Trophoblast cell (in vitro differentiated cells and primary cell): ENCODE results near the gene COL11A2.

Experiments used
- DNase-seq, 2 donors: peaks; one replicate each; pipeline ENCODE4 v3.0.0-alpha.2; 2016
- H2AFZ ChIP-seq: 2 replicates; pipeline ENCODE4 v1.6.1; 2013; ENCODE audit warnings: low read length, moderate library complexity, mild to moderate bottlenecking; ENCODE audit not compliant: insufficient read depth, poor library complexity
- H2AK5ac ChIP-seq: 2 replicates; pipeline ENCODE4 v1.6.1; 2013; ENCODE audit warnings: mild to moderate bottlenecking, low read length
- H2BK120ac ChIP-seq: 2 replicates; pipeline ENCODE4 v1.6.1; 2013; ENCODE audit warnings: low read length, mild to moderate bottlenecking, moderate library complexity; ENCODE audit not compliant: insufficient read depth, poor library complexity
- H2BK12ac ChIP-seq: 2 replicates; pipeline ENCODE4 v1.6.1; 2013; ENCODE audit warnings: mild to moderate bottlenecking, low read length, moderate library complexity
- H2BK5ac ChIP-seq: 2 replicates; pipeline ENCODE4 v1.6.1; 2013; ENCODE audit warnings: low read length, low read depth, moderate library complexity, mild to moderate bottlenecking; ENCODE audit not compliant: poor library complexity
- H3K14ac ChIP-seq: 2 replicates; pipeline ENCODE4 v1.6.1; 2013; ENCODE audit warnings: mild to moderate bottlenecking, low read length
- H3K18ac ChIP-seq: 2 replicates; pipeline ENCODE4 v1.6.1; 2013; ENCODE audit warnings: mild to moderate bottlenecking, low read length
- H3K23ac ChIP-seq: 2 replicates; pipeline ENCODE4 v1.6.1; 2013; ENCODE audit warnings: low read length
- H3K27ac ChIP-seq: 2 replicates; pipeline ENCODE4 v1.5.1; 2013; ENCODE audit warnings: low read depth, mild to moderate bottlenecking, inconsistent platforms, low read length, moderate library complexity
- H3K27me3 ChIP-seq: 2 replicates; pipeline ENCODE4 v1.6.1; 2013; ENCODE audit warnings: inconsistent platforms, mild to moderate bottlenecking, low read length, moderate library complexity; ENCODE audit not compliant: insufficient read depth
- H3K36me3 ChIP-seq, 2 experiments: 1 replicate in 1 of 2; 2 replicates in 1 of 2; pipeline ENCODE4 v1.6.1; 2013; ENCODE audit warnings: low read length in 2 of 2, mild to moderate bottlenecking in 2 of 2, moderate library complexity in 1 of 2; ENCODE audit not compliant: insufficient read depth in 2 of 2, control insufficient read depth in 1 of 2
- H3K4ac ChIP-seq: 2 replicates; pipeline ENCODE4 v1.6.1; 2013; ENCODE audit warnings: low read depth, mild to moderate bottlenecking, low read length, moderate library complexity
- H3K4me1 ChIP-seq, 2 experiments: 1 replicate in 1 of 2; 2 replicates in 1 of 2; pipeline ENCODE4 v1.6.1; 2013; ENCODE audit warnings: low read length in 2 of 2, mild to moderate bottlenecking in 2 of 2, moderate library complexity in 1 of 2; ENCODE audit not compliant: insufficient read depth in 2 of 2, control insufficient read depth in 1 of 2
- H3K4me2 ChIP-seq: 2 replicates; pipeline ENCODE4 v1.6.1; 2013; ENCODE audit warnings: inconsistent platforms, mild to moderate bottlenecking, low read length, moderate library complexity
- H3K4me3 ChIP-seq: 2 replicates; pipeline ENCODE4 v1.5.1; 2013; ENCODE audit warnings: mild to moderate bottlenecking, low read depth, low read length, inconsistent platforms
- H3K79me1 ChIP-seq: one replicate; pipeline ENCODE4 v1.6.1; 2013; ENCODE audit warnings: low read length
- H3K79me2 ChIP-seq: 2 replicates; pipeline ENCODE4 v1.6.1; 2013; ENCODE audit warnings: low read length, mild to moderate bottlenecking; ENCODE audit not compliant: control insufficient read depth, insufficient read depth, poor library complexity
- H3K9ac ChIP-seq: 2 replicates; pipeline ENCODE4 v1.6.1; 2013; ENCODE audit warnings: mild to moderate bottlenecking, low read length
- H3K9me3 ChIP-seq: 2 replicates; pipeline ENCODE4 v1.6.1; 2013; ENCODE audit warnings: low read depth, mild to moderate bottlenecking, control low read depth, inconsistent platforms, low read length; ENCODE audit not compliant: insufficient read depth
- H4K12ac ChIP-seq: 2 replicates; pipeline ENCODE4 v1.6.1; 2013; ENCODE audit warnings: low read depth, mild to moderate bottlenecking, low read length, moderate library complexity
- H4K8ac ChIP-seq: 2 replicates; pipeline ENCODE4 v1.6.1; 2013; ENCODE audit warnings: low read depth, mild to moderate bottlenecking, low read length, moderate library complexity
- H4K91ac ChIP-seq: one replicate; pipeline ENCODE4 v1.6.1; 2013; ENCODE audit warnings: low read depth, mild to moderate bottlenecking, low read length, moderate library complexity
- WGBS: extraction: QIAGEN DNeasy Blood & Tissue Kit; methylation state at CpG from one replicate; pipeline ENCODE4 v1.1.7; 2013; ENCODE audit warnings: missing lambda C conversion rate; ENCODE audit not compliant: insufficient read length, insufficient coverage; ENCODE audit errors: extremely low coverage; 5-methylcytosine and 5-hydroxymethylcytosine counted together

COL11A2 gene

DNA sequence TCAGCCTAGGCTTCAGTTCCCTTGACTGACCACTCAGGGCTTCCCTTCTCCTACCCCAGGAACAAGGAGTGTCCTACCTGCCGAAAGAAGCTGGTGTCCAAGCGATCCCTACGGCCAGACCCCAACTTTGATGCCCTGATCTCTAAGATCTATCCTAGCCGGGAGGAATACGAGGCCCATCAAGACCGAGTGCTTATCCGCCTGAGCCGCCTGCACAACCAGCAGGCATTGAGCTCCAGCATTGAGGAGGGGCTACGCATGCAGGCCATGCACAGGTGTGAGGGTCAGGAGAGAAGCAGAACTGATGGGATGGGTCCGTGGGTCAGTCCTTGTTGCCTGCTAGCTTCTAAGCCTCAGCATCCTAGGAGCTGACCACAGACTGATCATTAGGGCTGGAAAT lies 17.6 kb upstream of the COL11A2 start:
- Histone ChIP-seq H2BK12ac (no peak overlapping the region), H3K4ac (no peak overlapping the region), H2BK120ac (no peak overlapping the region), H4K8ac (no peak overlapping the region), H3K4me3 (no peak overlapping the region), H2BK5ac (no peak overlapping the region), H4K12ac (no peak overlapping the region), H3K36me3 (peaks cover 11 to 15% of the 10 kb centered on the region in 2 experiments), H3K9me3 (peaks cover 7% of the 10 kb centered on the region), H3K79me2 (peaks cover 7% of the 10 kb centered on the region), H3K79me1 (peaks cover 12% of the 10 kb centered on the region), H2AFZ (no peak overlapping the region), H3K9ac (no peak overlapping the region), H3K27me3 (peaks cover 14% of the 10 kb centered on the region), H3K18ac (no peak overlapping the region), H3K27ac (no peak overlapping the region), H3K14ac (no peak overlapping the region), H2AK5ac (no peak overlapping the region), H3K23ac (no peak overlapping the region), H4K91ac (no peak overlapping the region), H3K4me2 (no peak overlapping the region), H3K4me1 (peaks cover 15 to 28% of the 10 kb centered on the region in 2 experiments)
- no CpG with 5 or more reads among the region's 10 CpGs for WGBS
- DNase-seq, result no peak

- H3K4me3 ChIP-seq, result peak within 1 kb of the TSS; percentile 87
- WGBS, result no CpG with 5 or more reads among the region's 86 CpGs
Measured at GRCh38 chr6:33208091-33208967, 16.1 kb upstream of the COL11A2 start, which contains the start of gene RING1. RING1 (plus strand) TSS chr6:33208500; CDS start chr6:33208823, 323 bp downstream.

GRCh38 chr6:33207552-33208090 lies 15.4 kb upstream of the COL11A2 start:
- H2BK120ac ChIP-seq, result peak overlapping the region; percentile 84
- WGBS, result no CpG with 5 or more reads among the region's 29 CpGs
- peaks cover 15% of the 10 kb centered on the region for H3K79me1 ChIP-seq
- peak overlapping the region; percentile 93 for H4K91ac ChIP-seq
- H3K18ac ChIP-seq, result peak overlapping the region; percentile 43
- H3K79me2 ChIP-seq, result peaks cover 10% of the 10 kb centered on the region
- H3K23ac ChIP-seq, result no peak overlapping the region
- peak overlapping the region; percentile 87 for H2BK5ac ChIP-seq
- peak overlapping the region; percentile 95 for H2AFZ ChIP-seq
- peak overlapping the region; percentile 97 for H3K4me2 ChIP-seq
- H3K27me3 ChIP-seq, result no peaks in the 10 kb centered on the region
- H3K9ac ChIP-seq, result peak overlapping the region; percentile 90
- H3K14ac ChIP-seq, result peak overlapping the region; percentile 84
- H3K4me1 ChIP-seq, result peaks cover 11 to 26% of the 10 kb centered on the region in 2 experiments
- peak overlapping the region; percentile 3 for H2AK5ac ChIP-seq
- peak in 1 of 2 donors; percentile 44 for DNase-seq
- H3K9me3 ChIP-seq, result peaks cover 7% of the 10 kb centered on the region
- H4K8ac ChIP-seq, result peak overlapping the region; percentile 86
- H3K27ac ChIP-seq, result peak overlapping the region; percentile 67
- H4K12ac ChIP-seq, result peak overlapping the region; percentile 90
- no peak overlapping the region for H2BK12ac ChIP-seq
- H3K36me3 ChIP-seq, result peaks cover 23 to 30% of the 10 kb centered on the region in 2 experiments
- H3K4me3 ChIP-seq, result peak overlapping the region; percentile 87
- peak overlapping the region; percentile 71 for H3K4ac ChIP-seq

More at GRCh38 chr6:33208091-33208967, 16.1 kb upstream of the COL11A2 start, which contains the start of gene RING1:
- peak within 1 kb of the TSS; percentile 86 for H4K8ac ChIP-seq
- H3K4me1 ChIP-seq, result peaks cover 11 to 31% of the 10 kb centered on the region in 2 experiments
- peak within 1 kb of the TSS; percentile 75 for H3K18ac ChIP-seq
- peak within 1 kb of the TSS; percentile 95 for H2AFZ ChIP-seq
- no peak within 1 kb of the TSS for H2BK12ac ChIP-seq
- peaks cover 19 to 23% of the 10 kb centered on the region in 2 experiments for H3K36me3 ChIP-seq
- H2BK120ac ChIP-seq, result peak within 1 kb of the TSS; percentile 84
- H3K27me3 ChIP-seq, result peaks cover 2% of the 10 kb centered on the region
- DNase-seq, result peak; percentile 69 to 78
- peaks cover 15% of the 10 kb centered on the region for H3K79me1 ChIP-seq
- peak within 1 kb of the TSS; percentile 38 for H2AK5ac ChIP-seq
- peak within 1 kb of the TSS; percentile 97 for H3K4me2 ChIP-seq
- peak within 1 kb of the TSS; percentile 71 for H3K4ac ChIP-seq
- peak within 1 kb of the TSS; percentile 90 for H3K9ac ChIP-seq
- peaks cover 10% of the 10 kb centered on the region for H3K79me2 ChIP-seq
- peak within 1 kb of the TSS; percentile 87 for H2BK5ac ChIP-seq
- peak within 1 kb of the TSS; percentile 90 for H4K12ac ChIP-seq
- no peak within 1 kb of the TSS for H3K23ac ChIP-seq
- H3K27ac ChIP-seq, result peak within 1 kb of the TSS; percentile 67
- H3K9me3 ChIP-seq, result peaks cover 7% of the 10 kb centered on the region
- peak within 1 kb of the TSS; percentile 93 for H4K91ac ChIP-seq
- peak within 1 kb of the TSS; percentile 84 for H3K14ac ChIP-seq

- no peak overlapping the region for H2BK12ac ChIP-seq
- H2AFZ ChIP-seq, result no peak overlapping the region
- H3K4me1 ChIP-seq, result peaks cover 12 to 29% of the 10 kb centered on the region in 2 experiments
- H3K27me3 ChIP-seq, result no peaks in the 10 kb centered on the region
- peak overlapping the region; percentile 1 for H3K14ac ChIP-seq
- no CpG with 5 or more reads among the region's 20 CpGs for WGBS
- H3K79me2 ChIP-seq, result peaks cover 10% of the 10 kb centered on the region
- peak overlapping the region; percentile 6 for H4K12ac ChIP-seq
- peak overlapping the region; percentile 97 for H3K4me2 ChIP-seq
- no peak overlapping the region for H3K4ac ChIP-seq
- H4K8ac ChIP-seq, result peak overlapping the region; percentile 86
- peaks cover 28 to 36% of the 10 kb centered on the region in 2 experiments for H3K36me3 ChIP-seq
- no peak overlapping the region for H2BK120ac ChIP-seq
- H3K23ac ChIP-seq, result no peak overlapping the region
- H3K4me3 ChIP-seq, result peak overlapping the region; percentile 87
- H2BK5ac ChIP-seq, result no peak overlapping the region
- peaks cover 15% of the 10 kb centered on the region for H3K79me1 ChIP-seq
- H3K18ac ChIP-seq, result no peak overlapping the region
- no peak overlapping the region for H2AK5ac ChIP-seq
- H3K27ac ChIP-seq, result no peak overlapping the region
- peak overlapping the region; percentile 93 for H4K91ac ChIP-seq
- no peak overlapping the region for H3K9ac ChIP-seq
- DNase-seq, result no peak
- peaks cover 7% of the 10 kb centered on the region for H3K9me3 ChIP-seq
Measured at GRCh38 chr6:33206864-33207551, 14.7 kb upstream of the COL11A2 start.
